ENCODE measurements around the gene IL11RA.
A peak's percentile ranks its signal among the peaks of the same experiment; 100 is the strongest.

The IL11RA gene

DNA sequence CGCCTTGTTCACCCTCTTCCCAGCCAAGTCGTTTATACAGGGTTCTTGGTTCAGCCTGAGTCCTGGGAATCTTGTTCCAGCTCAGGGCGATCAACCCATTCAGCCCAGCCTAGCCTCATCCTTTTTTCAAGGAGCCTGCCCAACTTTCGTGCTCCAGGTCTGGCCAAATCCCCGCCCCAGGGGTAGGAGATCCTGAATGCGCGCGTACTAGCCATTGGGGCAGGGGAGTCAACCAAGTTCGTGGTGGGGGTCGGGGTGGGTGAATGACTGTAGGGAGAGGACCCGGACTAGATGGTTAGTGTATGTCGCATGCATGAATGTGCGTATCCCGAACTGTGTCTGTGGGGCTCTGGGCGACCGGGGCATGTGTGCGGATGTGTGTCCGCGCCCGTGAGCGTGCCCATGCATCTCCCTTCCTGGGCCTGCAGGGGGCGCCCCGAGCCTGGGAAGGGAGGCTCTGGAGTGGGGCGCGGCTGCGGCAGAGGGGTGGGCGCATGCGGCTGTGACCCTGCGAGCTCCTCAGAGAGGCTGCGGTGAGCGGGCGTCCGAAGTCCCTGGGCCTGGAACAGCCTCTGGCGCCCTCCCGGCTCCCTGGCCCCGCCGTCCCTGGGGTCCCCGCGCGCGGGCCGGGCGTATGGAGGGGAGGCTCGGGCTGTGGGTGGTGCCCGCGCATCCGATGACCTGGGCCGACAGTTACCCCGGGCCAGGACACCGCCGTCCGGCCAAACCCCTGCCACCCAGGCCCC is 49.2 kb downstream of the IL11RA start:
- H3K9ac ChIP-seq (ENCODE audit: low read length): no peak overlapping the region; the same call in 1 of the 2 replicates
- TF ChIP-seq EZH2 (IDR thresholded peaks at IDR 0.05; ENCODE audit: borderline replicate concordance, low read length): no peak
- TF ChIP-seq, protein P1, sequence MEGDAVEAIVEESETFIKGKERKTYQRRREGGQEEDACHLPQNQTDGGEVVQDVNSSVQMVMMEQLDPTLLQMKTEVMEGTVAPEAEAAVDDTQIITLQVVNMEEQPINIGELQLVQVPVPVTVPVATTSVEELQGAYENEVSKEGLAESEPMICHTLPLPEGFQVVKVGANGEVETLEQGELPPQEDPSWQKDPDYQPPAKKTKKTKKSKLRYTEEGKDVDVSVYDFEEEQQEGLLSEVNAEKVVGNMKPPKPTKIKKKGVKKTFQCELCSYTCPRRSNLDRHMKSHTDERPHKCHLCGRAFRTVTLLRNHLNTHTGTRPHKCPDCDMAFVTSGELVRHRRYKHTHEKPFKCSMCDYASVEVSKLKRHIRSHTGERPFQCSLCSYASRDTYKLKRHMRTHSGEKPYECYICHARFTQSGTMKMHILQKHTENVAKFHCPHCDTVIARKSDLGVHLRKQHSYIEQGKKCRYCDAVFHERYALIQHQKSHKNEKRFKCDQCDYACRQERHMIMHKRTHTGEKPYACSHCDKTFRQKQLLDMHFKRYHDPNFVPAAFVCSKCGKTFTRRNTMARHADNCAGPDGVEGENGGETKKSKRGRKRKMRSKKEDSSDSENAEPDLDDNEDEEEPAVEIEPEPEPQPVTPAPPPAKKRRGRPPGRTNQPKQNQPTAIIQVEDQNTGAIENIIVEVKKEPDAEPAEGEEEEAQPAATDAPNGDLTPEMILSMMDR (IDR thresholded peaks at IDR 0.05; ENCODE audit: low read length): peak; percentile 86

GRCh38 chr9:34701769-34702736 is 50.1 kb downstream of the IL11RA start:
- H3K9me3 ChIP-seq (ENCODE audit: low read length): no peaks in the 10 kb centered on the region
- no peak overlapping the region for H3K27ac ChIP-seq (ENCODE audit: low read depth, low read length, poor library complexity, severe bottlenecking)
- H3K27me3 ChIP-seq (ENCODE audit: insufficient read depth, low read length): peaks cover 3% of the 10 kb centered on the region; the same call in 1 of the 2 replicates
- H3K36me3 ChIP-seq (ENCODE audit: insufficient read depth, low read length): no peaks in the 10 kb centered on the region
- H3K9ac ChIP-seq (ENCODE audit: low read length): no peak overlapping the region; the same call in 1 of the 2 replicates
- H3F3A ChIP-seq (ENCODE audit: insufficient read depth, low read length): no peaks in the 10 kb centered on the region
- peak overlapping the region; percentile 65 for H3K4me2 ChIP-seq (ENCODE audit: low read length)
- no peaks in the 10 kb centered on the region for H4K20me1 ChIP-seq (ENCODE audit: insufficient read depth, low read length)
- H2AFZ ChIP-seq (ENCODE audit: low read length): no peak overlapping the region
- peak overlapping the region; percentile 47 for H3K4me3 ChIP-seq (ENCODE audit: low read depth, low read length, poor library complexity, severe bottlenecking)
- H3K4me1 ChIP-seq (ENCODE audit: insufficient read depth, low read length, severe bottlenecking): peaks cover 8% of the 10 kb centered on the region
- no peak for TF ChIP-seq EZH2 (IDR thresholded peaks at IDR 0.05; ENCODE audit: borderline replicate concordance, low read length)
- TF ChIP-seq, protein P1 (IDR thresholded peaks at IDR 0.05; ENCODE audit: low read length): peak; percentile 99
- H3K79me2 ChIP-seq (ENCODE audit: insufficient read depth, low read length): no peaks in the 10 kb centered on the region
- no peaks in the 10 kb centered on the region for H3K9me2 ChIP-seq (ENCODE audit: low read depth, low read length)

More for the DNA sequence above, 49.2 kb downstream of the IL11RA start:
- Histone ChIP-seq H2AFZ (ENCODE audit: low read length) (no peak overlapping the region), H3K27me3 (ENCODE audit: insufficient read depth, low read length) (peaks cover 3% of the 10 kb centered on the region; the same call in 1 of the 2 replicates), H3K79me2 (ENCODE audit: insufficient read depth, low read length) (no peaks in the 10 kb centered on the region), H3K4me2 (ENCODE audit: low read length) (peak overlapping the region; percentile 65), H3K4me3 (ENCODE audit: low read depth, low read length, poor library complexity, severe bottlenecking) (peak overlapping the region; percentile 47), H3K36me3 (ENCODE audit: insufficient read depth, low read length) (no peaks in the 10 kb centered on the region), H3K27ac (ENCODE audit: low read depth, low read length, poor library complexity, severe bottlenecking) (no peak overlapping the region), H3F3A (ENCODE audit: insufficient read depth, low read length) (no peaks in the 10 kb centered on the region), H4K20me1 (ENCODE audit: insufficient read depth, low read length) (no peaks in the 10 kb centered on the region), H3K9me3 (ENCODE audit: low read length) (no peaks in the 10 kb centered on the region), H3K4me1 (ENCODE audit: insufficient read depth, low read length, severe bottlenecking) (peaks cover 8% of the 10 kb centered on the region), H3K9me2 (ENCODE audit: low read depth, low read length) (no peaks in the 10 kb centered on the region)

GRCh38 chr9:34707130-34707529 is 55.1 kb downstream of the IL11RA start:
- Histone ChIP-seq H4K20me1 (ENCODE audit: insufficient read depth, low read length) (no peaks in the 10 kb centered on the region), H3K9ac (ENCODE audit: low read length) (no peak overlapping the region), H3K9me3 (ENCODE audit: low read length) (no peaks in the 10 kb centered on the region), H3K27ac (ENCODE audit: low read depth, low read length, poor library complexity, severe bottlenecking) (no peak overlapping the region), H3K4me1 (ENCODE audit: insufficient read depth, low read length, severe bottlenecking) (no peaks in the 10 kb centered on the region), H3K4me2 (ENCODE audit: low read length) (no peak overlapping the region), H2AFZ (ENCODE audit: low read length) (no peak overlapping the region), H3K79me2 (ENCODE audit: insufficient read depth, low read length) (no peaks in the 10 kb centered on the region), H3K36me3 (ENCODE audit: insufficient read depth, low read length) (no peaks in the 10 kb centered on the region), H3K9me2 (ENCODE audit: low read depth, low read length) (no peaks in the 10 kb centered on the region), H3F3A (ENCODE audit: insufficient read depth, low read length) (no peaks in the 10 kb centered on the region), H3K4me3 (ENCODE audit: low read depth, low read length, poor library complexity, severe bottlenecking) (no peak overlapping the region), H3K27me3 (ENCODE audit: insufficient read depth, low read length) (no peaks in the 10 kb centered on the region; the same call in 1 of the 2 replicates)
- TF ChIP-seq, protein P1 (IDR thresholded peaks at IDR 0.05; ENCODE audit: low read length): no peak
- TF ChIP-seq EZH2 (IDR thresholded peaks at IDR 0.05; ENCODE audit: borderline replicate concordance, low read length): no peak

All from OCI-LY1 (cell line).